DMS79 treated with DMSO at 0.1 percent for 48 hours (cell line): ENCODE measurements around the gene SLC35F3.

Experiments
- DNase-seq: peaks from one replicate; lab custom pipeline; 2025; lab: John Stamatoyannopoulos, UW

The SLC35F3 gene

DNA sequence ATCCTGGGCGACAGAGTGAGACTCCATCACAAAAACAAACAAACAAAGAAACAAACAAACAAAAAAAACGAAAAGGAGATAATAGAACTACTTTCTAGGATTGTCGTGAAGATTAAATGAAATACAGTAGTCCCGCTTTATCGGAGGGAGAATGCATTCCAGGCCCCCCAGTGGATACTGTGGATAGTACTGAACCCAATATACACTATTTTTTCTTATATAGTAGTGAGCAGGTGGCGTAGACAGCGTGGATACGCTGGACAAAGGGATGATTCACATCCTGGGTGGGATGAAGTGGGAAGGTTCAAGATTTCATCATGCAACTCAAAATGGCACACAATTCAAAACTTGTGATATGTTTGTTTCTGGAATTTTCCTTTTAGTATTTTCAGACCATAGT, 8.0 kb downstream of the SLC35F3 start:
- DNase-seq: no peak

GRCh38 chr1:233912909-233913308, 8.4 kb downstream of the SLC35F3 start:
- no peak for DNase-seq

- no peak for DNase-seq
These were observed 12.2 kb downstream of the SLC35F3 start for GRCh38 chr1:233916706-233917105.

DNA sequence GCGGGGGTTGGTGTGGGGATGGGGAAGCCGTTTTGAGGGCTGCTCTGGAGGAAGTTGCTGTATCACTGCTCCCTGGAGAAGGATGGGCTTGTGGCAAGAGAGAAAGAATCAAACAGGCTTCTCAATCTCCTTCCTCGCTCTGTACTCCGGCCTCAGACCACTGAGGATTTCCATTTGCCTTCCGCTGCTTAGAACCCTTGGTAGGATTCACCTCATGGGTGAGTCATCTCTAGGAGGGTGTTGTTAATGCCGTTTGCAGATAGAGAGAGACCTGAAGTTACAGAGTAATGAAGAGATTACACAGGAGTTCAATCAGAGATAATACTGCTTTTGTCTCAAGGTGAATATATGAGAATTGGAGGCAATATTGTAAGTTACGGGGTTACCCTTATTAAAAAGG, 15.3 kb downstream of the SLC35F3 start:
- DNase-seq: no peak

DNA sequence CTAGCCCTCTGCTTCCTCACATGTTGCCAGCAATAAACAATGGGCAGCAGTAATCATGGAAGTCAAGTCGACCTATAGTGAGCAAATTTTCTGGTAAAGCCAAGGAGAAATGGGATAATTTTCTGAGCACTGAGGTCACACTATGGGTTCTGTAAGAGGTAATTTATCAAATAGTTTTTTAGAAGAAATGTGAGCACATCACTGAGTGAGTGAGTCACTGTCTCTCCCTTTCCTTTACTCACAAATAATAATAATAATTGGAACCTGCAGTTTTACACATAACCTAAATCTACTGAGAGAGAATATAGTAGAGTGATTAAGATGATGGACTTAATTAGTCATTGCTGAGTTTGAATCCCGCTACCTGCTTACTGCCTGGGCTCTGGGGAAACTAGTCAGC, 23.6 kb downstream of the SLC35F3 start:
- no peak for DNase-seq

- no peak for DNase-seq
These were observed 28.9 kb downstream of the SLC35F3 start for GRCh38 chr1:233933339-233933738.

GRCh38 chr1:233935297-233935868, 30.9 kb downstream of the SLC35F3 start:
- DNase-seq: no peak

- DNase-seq: no peak
These were observed 31.9 kb downstream of the SLC35F3 start for GRCh38 chr1:233936422-233936821.

GRCh38 chr1:233936842-233937241, 32.4 kb downstream of the SLC35F3 start:
- DNase-seq: no peak

DNA sequence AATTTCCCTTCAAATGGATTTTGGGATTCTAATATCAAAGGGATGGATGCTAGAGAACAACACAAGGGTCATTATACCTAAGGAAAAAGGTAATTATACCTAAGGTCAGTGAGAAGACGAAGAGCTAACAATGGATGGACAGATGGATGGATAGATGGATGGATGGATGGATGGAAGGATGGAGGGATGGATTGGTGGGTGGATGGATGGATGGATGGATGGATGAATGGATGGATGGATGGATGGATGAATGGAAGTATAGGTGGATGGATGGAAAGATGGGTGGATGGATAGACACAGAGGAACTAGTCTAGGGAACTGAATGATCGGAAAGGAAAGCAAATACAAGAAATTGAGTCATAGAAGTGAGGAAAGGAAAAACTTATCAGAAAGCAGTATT, 34.0 kb downstream of the SLC35F3 start:
- DNase-seq: no peak

DNA sequence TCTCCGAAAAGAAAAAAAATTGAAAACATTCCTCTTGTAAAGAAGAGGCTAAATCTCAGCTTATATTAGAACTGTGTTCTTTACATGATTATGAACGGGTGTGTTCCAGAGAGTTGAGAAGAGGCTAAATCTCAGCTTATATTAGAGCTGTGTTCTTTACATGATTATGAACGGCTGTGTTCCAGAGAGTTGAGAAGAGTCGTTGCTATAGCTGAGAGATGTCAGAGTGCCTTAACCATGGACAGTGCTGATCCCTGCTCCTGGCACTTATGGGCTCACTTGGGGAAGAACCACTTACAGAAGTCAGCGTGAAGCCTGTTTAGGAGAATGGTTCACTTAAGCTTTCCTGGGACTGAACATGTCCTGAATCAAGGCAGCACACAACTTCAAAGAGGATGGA, 35.0 kb downstream of the SLC35F3 start:
- no peak for DNase-seq

DNA sequence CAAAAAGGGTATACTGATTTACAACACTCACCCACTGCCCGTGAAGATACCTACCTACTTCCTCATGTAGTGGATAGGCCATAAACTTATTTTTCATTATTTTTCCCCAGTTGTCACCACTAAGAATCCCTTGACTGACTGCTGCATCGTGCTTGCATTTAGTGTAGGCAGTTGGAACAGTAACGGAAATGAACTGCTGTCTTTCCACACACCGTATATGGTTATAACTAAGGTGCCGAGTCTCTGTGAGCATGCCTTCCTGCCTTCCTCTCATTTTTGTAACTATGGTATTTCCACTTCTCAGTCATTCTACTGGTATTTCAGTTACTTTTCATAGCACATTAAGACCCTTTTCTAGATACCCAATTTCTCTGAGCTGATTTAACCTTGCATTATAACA, 36.4 kb downstream of the SLC35F3 start:
- no peak for DNase-seq

- DNase-seq: no peak
These were observed 40.1 kb downstream of the SLC35F3 start for GRCh38 chr1:233944601-233945000.

DNA sequence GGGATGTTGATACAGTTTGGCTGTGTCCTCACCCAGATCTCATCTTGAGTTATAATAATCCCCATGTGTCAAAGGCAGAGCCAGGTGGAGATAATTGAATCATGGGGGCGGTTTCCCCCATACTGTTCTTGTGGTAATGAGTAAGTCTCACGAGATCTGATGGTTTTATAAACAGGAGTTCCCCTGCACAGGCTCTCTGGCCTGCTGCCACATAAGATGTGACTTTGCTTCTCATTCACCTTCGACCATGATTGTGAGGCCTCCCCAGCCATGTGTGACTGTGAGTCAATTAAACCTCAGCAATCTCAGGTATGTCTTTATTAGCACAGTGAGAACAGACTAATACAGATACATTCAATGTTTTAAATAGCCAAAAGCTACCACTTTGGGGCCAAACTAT, 41.1 kb downstream of the SLC35F3 start:
- DNase-seq: no peak

GRCh38 chr1:233945979-233946378, 41.5 kb downstream of the SLC35F3 start:
- DNase-seq: no peak

GRCh38 chr1:233946724-233947123, 42.2 kb downstream of the SLC35F3 start:
- no peak for DNase-seq

- DNase-seq: no peak
These were observed 47.3 kb downstream of the SLC35F3 start for GRCh38 chr1:233951804-233952203.

DNA sequence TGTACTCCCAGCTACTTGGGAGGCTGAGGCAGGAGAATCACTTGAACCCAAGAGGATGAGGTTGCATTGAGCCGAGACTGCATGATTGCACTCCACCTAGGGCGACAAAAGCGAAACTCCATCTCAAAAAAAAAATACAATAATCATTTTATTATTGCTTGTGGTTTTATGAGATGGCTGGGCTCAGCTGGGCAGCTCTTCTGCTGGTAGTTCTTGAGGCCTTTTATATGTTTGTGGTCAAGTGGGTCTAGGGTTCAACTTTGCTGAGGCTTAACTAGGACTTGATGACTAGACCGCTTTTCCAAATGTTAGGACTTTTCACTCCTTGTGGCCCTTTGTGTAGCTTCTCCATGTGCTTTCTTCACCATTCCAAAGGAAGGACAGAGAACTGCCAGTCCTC, 53.2 kb downstream of the SLC35F3 start:
- no peak for DNase-seq

- no peak for DNase-seq
These were observed 54.6 kb downstream of the SLC35F3 start for GRCh38 chr1:233959102-233959501.

DNA sequence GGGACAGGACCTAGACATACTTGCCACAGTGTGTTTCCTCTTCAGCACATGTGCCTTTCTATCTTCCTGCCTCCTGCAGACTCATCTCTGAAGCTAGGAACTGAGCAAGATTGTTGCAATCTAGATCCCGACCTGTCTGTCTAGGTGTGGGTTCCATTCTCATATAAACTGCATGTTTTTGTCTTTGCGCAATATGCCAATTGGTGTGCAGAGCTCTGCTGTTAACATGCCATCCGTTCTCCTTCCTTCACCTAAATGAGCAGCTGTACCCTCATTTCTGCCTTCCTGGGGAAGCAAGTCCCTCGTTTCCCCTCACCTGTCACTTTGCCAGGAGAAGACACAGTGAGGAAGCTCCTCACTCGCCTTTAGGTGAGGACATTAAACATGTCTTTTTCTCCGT, 55.5 kb downstream of the SLC35F3 start:
- no peak for DNase-seq

DNA sequence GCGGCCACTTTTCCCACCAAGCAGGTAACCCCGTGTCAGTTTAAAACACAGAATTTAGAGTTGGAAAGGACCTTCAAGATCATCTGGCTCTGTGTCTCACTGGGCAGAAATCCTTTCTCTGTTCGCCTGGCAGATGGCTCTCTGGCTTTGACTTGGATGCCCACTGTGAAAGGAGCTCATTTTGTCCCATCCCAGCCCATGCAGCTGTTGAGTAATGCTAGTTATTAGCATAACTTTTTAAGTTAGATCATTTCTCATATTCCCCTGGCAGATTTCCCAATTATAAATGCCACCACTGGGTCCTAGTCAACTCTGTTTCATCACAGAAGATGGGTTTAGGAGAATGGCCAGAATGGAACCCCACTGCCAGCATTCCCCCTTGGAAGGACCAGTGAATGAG, 55.9 kb downstream of the SLC35F3 start:
- DNase-seq: no peak

- no peak for DNase-seq
These were observed 58.4 kb downstream of the SLC35F3 start for GRCh38 chr1:233962878-233963277.

GRCh38 chr1:233965856-233966255, 61.4 kb downstream of the SLC35F3 start:
- no peak for DNase-seq

GRCh38 chr1:233971753-233972152, 67.3 kb downstream of the SLC35F3 start:
- DNase-seq: no peak

- no peak for DNase-seq
These were observed 68.1 kb downstream of the SLC35F3 start for GRCh38 chr1:233972563-233972950.
